ENCODE measurements around the gene PRF1. TPM values are rescaled to one million over a fixed set of nuclear protein-coding genes. Genes with fewer than 3 reads are reported as not detected.
"Not testable (repeated sequence)": the region's sequence is repeated elsewhere in the genome, so short reads cannot be mapped to it uniquely, and the experiment has no call there.

The PRF1 gene
- 0.20 TPM for polyA plus RNA-seq (ENCODE audit: insufficient read length)
- long read RNA-seq, donor 1, result 0 reads
- long read RNA-seq, donor 2, result 0 reads
- long read RNA-seq, donor 3, result 0 reads
- long read RNA-seq, donor 4, result 0 reads
- long read RNA-seq, donor 5, result 0 reads
- long read RNA-seq, donor 6, result 0 reads
- long read RNA-seq, donor 7, result 0 reads
- long read RNA-seq, donor 8, result 0 reads

DNA sequence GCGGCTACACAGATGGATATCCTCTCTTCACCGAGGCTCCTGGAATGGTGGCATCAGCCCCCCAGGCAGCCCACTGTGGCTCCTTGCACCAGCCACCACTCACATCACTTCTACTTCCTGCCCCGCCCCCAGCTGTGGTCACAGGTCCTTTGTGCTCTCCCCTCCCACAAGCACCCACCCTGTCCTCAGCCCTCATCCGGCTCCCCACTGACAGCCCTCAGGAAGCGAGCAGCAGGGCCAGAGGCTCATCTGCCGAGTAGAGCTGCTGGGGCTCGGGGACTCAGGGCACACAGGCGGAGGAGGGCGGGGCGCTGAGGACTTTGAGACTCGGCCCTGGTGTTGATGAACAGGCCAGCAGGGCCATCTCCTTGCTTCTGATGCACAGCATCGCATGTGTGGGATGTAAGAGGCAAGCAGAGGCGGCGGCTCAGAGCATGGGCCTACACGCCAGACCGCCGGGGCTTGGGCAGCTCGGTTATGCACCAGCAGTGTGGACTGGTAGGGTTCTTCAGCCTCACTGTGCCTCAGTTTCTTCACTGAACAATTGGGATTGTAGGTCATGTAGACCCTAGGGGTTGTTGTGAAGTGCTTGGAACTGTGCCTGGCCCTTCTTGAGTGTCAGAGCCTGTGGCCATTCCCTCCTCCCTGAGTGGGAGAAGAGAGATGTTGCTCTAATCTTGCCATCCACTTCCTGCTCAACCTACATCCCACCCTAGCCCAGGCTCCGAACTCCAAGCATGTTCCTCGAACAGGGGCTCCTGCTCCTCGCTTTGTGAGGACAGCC is at the start of gene PRF1:
PRF1 (minus strand) TSS at position 77 of the 784 bp plus-strand sequence. CDS start 1,839 bp downstream, outside the sequence.
- DNase-seq, result no peak

DNA sequence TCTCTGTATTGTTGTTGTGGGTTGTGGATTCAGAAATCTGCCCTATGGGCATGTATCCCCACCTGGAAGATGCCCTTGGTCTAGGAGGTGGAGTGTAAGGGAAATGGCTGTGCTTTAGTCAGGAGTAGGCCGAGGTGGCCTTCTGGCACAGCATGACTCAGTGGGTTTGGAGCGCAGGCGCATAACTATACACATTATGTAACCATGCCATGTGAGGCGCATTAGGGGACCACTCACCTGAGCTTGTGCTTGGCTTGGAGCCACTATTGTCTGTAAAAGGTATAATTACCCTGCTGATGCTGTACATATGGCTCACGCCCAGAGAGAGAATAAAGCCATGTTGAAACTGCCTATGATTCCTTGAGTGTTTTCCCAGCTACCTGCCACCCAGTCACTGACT is 49.1 kb upstream of the PRF1 start:
- DNase-seq, result no peak

DNA sequence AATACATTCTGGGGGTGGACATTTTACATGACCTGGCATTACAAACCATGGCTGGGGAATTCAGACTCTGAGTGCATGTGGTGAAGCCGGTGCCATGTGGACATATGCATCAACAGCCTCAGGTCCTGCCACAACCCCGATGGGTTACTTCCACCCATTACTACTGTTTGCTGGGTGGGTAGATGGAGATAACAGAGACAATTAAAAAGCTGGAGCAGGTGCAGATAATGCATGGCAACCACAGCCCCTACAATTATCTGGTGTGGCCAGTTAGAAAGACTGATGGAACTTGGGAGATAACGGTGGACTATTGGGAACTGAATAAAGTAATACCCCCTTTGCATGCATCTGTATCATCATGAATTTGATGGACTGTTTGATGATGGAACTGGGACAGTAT is 48.2 kb upstream of the PRF1 start:
- no peak for DNase-seq

DNA sequence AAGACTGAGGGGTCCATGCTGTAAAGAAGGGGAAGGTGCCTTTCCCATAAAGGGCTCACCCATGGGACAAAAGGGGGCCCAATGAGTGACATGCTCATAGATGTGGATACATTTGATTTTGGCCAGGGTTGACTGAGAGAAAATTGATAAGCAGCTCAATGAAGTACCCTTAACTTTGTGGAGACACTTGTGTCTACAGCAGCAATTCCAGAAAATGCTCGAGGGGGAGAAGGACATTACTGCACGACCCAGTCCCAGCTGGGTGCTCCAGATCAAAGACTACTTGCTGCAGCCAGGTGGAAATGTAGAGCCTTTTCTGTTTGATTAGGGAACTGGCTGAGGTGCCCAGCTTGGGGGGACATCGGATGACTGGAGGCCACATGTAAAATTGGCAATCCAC is 47.6 kb upstream of the PRF1 start:
- no peak for DNase-seq

DNA sequence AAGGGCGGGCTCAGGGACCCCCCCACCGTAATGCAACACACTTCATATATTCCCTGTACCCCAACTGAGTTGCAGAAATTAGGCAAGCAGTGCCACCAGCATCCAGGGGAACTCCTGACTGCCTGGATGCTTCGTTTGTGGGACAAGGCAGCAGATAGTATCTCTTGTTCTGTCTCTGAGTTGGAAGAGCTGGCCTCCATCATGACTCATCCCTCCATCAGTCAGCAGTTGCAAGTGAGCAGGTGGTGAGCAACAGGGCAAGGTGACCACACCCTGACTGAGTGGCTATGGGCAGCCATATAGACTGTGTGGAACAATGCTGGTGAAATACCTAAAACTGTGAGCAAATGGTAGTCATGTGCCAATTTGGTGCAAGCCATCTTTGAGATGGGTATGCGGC is 47.0 kb upstream of the PRF1 start:
- no peak for DNase-seq

DNA sequence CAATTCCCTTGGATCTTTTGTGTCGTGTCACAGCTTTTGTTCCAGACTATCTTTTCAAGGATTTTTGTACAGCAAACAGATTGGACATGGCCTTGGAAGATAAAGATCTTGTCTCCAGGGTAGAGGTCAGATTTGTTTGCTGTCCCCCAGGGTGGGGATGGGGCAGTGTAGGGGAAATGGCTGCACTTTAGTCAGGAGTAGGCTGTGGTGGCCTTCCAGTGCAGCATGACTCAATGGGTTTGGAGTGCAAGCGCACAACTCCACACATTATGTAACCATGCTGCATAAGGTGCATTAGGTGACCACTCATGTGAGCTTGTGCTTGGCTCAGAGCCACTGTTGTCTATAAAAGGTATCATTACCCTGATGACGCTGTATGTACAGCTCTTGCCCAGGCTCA is 45.9 kb upstream of the PRF1 start:
- no peak for DNase-seq

DNA sequence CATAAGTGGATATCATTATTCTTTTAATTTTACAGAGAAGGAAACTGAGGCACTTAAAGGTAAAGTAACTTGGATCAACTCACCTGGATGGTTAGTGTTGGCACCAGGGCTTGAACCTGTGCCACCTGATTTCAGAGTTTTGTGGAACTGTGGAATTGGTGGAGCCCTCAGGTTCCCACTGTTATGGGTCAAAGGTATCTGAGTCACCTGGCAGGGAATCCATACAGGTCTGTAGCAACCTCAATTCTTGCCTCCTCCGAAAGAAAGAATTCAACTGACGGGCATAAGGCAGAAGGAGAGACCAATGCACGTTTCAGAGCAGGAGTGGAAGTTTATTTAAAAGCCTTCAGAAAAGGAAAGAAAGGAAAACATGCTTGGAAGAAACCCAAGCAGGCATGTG is 44.5 kb upstream of the PRF1 start:
- no peak for DNase-seq

DNA sequence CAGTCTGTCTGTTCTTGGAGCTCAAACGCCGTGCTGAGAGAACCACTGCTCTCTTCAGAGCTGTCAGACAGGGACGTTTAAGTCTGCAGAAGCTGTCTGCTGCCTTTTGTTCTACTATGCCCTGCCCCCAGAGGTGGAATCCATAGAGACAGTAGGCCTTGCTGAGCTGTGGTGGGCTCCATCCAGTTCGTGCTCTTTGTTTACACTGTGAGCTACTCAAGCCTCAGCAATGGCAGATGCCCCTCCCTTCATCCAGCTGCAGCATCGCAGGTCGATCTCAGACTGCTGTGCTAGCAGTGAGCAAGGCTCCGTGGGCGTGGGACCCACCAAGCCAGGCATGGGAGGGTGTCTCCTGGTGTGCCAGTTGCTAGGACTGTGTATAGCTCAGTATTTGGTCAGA is 42.4 kb upstream of the PRF1 start:
- DNase-seq, result not testable (repeated sequence)

DNA sequence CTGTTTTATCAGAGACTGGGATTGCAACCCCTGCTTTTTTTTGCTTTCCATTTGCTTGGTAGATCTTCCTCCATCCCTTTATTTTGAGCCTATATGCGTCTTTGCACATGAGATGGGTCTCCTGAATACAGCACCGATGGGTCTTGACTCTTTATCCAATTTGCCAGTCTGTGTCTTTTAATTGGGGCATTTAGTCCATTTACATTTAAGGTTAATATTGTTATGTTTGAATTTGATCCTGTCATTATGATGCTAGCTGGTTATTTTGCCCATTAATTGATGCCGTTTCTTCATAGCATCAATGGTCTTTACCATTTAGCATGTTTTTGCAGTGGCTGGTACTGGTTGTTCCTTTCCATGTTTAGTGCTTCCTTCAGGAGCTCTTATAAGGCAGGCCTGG is 40.7 kb upstream of the PRF1 start:
- not testable (repeated sequence) for DNase-seq

DNA sequence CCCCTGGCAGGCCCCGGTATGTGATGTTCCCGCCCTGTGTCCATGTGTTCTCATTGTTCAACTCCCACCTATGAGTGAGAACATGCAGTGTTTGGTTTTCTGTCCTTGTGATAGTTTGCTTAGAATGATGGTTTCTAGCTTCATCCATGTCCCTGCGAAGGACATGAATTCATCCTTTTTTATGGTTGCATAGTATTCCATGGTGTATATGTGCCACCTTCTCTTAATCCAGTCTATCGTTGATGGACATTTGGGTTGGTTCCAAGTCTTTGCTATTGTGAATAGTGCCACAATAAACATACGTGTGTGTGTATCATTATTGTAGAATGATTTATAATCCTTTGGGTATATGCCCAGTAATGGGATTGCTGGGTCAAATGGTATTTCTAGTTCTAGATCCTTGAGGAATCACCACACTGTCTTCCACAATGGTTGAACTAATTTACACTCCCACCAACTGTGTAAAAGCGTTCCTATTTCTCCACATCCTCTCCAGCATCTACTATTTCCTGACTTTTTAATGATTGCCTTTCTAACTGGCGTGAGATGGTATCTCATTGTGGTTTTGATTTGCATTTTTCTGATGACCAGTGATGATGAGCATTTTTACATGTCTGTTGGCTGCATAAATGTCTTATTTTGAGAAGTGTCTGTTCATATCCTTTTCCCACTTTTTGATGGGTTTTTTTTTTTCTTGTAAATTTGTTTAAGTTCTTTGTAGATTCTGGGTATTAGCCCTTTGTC is 37.3 kb upstream of the PRF1 start:
- not testable (repeated sequence) for DNase-seq

DNA sequence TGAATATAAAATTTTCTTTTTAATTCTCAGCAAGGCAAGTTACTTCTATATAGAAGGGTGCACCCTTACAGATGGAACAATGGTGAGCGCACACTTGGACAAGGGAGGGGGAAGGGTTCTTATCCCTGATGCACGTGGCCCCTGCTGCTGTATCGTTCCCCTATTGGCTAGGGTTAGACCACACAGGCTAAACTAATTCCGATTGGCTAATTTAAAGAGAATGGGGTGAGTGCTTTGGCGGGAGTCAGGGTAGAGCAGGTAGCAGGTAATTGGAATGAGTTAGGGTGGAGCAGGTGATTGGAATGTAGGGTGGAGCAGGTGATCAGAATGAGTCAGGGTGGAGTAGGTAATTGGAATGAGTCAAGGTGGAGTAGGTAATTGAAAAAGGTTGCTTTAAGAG is 32.0 kb upstream of the PRF1 start:
- not testable (repeated sequence) for DNase-seq

DNA sequence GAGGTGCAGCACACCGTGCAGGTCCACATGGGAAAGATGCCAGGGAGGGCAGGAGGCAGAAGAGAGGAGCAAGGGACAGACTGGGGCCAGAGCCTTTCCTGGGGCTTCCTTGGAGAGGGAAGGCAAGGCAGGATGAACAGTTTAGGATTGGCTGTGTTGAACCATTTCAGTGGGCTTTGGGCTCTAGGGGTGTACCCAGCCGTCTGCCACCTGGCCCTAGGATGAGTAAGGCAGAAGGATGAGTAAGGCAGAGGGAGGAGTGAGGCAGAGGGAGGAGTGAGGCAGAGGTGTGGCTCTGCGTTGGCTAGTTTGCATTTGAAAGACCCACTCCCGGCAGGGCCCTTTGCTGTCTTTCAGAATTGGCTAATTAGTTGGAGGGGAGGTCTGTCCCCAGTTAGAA is 31.5 kb upstream of the PRF1 start:
- no peak for DNase-seq

DNA sequence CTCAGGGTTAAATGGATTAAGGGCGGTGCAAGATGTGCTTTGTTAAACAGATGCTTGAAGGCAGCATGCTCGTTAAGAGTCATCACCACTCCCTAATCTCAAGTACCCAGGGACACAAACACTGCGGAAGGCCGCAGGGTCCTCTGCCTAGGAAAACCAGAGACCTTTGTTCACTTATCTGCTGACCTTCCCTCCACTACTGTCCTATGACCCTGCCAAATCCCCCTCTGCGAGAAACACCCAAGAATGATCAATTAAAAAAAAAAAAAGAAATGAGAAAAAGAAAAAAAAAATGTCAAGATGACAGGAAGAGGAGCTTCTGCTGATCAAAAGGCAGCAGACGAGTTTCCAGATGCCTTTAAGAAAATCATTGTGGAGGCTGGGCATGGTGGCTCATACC is 29.2 kb upstream of the PRF1 start:
- not testable (repeated sequence) for DNase-seq

DNA sequence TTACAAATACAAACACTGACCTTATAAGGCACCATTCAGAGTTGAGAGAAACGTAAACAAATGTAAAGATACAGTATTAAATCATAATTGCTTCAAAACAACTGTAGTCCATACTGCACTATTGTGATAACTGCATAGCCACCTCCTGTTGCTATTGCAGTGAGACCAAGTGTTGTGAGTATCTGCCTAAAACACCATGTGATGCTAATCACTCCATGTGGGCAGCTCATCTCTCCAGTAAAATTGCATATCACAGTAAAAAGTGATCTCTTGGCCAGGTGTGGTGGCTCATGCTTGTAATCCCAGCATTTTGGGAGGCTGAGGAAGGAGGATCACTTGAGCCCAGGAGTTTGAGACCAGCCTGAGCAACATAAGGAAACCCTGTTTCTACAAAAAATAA is 26.8 kb upstream of the PRF1 start:
- DNase-seq, result no peak

DNA sequence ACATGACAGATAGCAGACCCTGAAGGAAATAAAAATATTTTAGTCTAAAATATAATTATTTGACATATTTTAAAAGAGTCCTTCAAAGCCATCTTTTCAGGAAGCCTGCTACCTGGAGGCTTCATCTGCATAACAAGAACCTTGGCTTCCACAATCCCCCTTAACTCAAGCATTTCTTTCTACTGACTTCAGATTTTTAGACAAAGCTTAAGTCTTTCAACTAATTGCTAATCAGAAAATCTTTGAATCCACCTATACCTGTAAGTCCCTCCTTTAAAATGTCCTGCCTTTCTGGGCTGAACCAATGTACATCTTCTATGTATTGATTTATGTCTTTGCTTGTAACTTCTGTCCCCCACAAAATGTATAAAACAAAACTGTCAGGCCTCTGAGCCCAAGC is 23.5 kb upstream of the PRF1 start:
- DNase-seq, result no peak

DNA sequence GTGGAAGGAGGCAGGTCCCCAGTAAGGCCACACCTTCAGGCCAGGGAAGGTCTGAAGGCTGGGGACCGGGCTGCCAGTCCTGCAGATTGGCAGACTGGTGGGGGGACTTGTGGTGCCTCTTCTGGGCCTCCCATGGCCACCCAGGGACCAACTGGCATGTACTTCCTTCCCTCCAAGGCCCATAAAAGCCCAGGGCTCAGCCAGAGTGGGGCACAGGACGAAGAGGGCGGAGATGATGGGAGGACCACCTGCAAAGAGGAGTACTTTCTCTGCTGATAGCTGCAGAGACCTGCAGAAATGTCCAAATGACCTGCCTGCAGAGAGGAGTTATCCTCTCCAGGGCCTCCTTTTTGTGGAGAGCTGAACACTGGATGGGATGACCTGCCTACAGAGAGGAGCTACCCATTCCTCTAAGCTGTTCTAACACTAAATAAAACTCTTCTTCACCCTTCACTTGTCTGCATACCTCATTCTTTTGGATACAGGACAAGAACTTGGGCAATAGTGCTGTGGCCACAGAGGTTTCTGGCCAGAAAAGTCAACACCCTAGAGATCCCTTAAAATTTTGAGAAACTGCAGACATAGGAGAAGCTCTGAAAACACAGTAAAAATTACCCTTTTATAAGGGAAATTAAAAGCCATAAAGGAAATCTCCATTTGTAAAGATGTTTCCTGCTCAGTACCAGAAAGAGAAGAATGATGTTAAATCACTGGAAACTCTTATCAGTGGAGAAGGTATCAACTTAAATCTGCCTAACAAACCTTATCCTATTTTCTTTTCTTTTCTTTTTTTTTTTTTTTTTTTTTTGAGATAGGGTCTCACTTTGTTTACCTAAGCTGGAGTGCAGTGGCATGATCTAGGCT is 20.7 kb upstream of the PRF1 start:
- no peak for DNase-seq

DNA sequence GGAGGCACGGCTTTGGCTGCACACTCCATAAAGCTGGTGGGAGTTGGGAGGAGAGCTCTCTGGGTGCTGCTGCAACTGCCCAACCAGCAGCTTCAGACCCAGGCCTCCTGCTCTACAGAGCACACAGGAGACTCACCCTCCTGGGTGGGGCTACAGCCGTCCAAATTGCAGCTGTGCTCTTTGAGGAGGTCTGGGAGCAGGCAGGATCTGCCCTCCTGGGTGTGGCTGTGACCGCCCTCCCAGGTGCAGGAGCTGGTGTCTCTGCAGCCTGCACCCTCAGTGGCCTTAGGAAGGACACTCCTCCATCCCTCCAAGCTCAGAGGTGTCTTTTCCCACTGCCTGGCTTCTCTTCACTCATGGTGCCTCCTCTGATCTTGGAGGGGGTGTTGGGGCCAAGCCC is 20.0 kb upstream of the PRF1 start:
- no peak for DNase-seq

DNA sequence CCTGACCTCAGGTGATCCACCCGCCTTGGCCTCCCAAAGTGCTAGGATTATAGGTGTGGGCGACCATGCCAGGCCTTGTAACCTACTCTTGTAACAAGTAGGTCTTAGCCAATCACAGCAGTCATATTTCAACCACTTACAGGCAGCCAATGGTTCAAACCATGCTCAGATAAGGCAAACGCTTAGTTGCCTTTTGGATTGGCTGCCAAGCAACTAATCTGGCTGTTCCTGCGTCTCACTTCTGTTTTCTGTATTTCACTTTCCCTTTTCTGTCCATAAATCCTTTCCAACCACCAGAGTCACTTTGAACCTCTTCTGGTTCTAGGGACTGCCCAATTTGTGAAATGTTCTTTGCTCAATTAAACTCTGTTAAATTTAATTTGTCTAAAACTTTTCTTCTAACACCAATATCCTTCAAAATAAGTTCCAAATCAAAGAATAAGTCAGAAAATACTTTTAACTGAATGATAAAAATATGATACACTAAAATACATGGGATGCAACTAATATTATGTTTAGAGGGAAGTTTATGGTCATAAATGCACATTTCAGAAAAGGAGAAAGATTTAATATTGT is 19.1 kb upstream of the PRF1 start:
- DNase-seq, result no peak

DNA sequence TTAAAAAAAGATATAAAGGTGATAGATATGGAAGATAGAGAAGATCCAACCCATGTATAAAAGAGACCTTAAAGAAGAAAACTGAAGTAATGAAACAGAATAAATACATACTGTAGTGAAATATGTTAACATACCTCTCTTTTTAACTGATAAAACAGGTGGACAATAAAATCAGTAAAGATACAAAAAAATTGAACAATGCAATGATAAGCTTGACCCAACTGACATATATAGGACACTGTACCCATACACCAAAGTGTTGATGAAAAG is 17.4 kb upstream of the PRF1 start:
- no peak for DNase-seq

DNA sequence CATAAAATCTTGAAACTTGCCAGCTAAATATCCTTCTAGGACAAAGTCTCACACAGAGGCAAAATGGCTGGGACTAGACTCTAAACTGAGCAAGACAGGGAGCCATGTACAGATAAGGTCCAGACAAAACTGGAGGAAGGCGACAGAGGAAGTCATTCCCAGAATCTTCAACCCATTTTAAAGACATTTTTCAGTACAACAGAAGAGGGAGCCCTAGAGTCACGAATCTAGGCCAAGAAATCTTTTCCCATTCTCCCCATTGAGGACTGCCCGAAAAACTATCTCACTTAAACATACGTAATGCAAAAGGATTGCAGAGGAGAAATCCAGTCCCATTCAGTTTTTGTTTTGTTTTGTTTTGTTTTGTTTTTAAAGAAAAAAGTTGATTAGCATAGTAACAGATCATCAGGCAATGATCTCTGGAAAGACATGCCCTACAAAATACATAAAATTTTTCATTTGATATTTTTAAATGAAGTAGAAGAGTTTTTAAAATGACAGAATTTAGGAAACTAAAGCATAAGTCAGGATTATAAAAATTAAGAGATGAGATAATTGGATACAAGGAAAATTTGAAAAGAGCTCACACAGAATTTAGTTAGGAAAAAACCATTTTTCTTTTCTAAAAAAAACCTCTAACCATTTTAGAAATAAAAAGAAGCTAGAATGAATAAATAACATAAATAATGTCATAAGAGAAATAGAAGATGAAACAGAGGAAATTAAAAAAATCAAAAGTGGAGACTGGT is 16.9 kb upstream of the PRF1 start:
- no peak for DNase-seq

DNA sequence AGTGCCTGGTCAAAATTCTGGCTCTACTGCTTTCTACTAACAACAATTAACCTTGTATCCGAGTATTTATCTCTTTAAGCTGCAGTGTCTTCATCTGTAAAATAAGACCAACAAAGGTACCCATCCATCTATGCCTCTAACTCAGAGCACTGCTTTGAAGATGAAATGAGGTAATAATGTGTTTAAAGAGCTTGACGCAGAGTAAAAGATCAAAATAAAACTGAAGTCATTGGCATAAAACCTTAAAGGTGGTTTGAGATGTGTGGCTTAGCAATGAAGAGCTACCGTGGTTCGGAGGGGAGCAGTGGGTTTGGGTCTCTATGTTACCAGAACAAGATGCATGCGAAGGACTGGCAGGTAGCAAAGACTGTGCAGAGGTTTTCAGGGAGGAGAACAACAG is 16.1 kb upstream of the PRF1 start:
- DNase-seq, result no peak
